ENCODE measurements around the gene LRBA. TPM values are rescaled to one million over a fixed set of nuclear protein-coding genes. Genes with fewer than 3 reads are reported as not detected.
"Not testable (repeated sequence)": the region's sequence is repeated elsewhere in the genome, so short reads cannot be mapped to it uniquely, and the experiment has no call there.

LRBA gene
- total RNA-seq, 1 experiment from 2014 or later: 25.7 TPM

DNA sequence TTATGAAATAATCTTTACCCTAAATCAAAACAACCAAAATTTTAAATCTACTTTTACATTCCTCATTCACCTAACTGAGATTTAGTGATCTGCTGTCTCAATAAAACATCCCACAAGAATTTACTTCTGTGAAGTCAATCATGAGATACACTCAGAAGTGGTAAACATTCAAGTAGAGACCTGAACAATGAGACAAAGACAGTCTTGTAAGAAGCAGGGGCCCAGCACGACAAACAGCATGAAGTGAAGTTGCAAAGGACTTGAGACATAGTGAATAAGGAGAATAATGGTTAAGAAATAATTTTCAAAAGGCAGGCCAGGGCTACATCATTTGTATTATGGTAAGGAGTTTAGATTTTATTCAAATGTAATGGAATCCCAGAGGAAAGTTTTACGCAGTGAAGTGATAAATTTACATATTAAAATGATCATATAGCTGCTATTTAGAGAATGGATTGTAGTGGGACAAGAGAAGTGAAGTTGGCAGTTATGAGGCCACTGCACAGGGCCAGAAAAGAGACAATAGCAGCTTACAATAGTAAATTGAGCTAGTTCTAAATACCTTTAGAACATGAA is 331.2 kb downstream of the LRBA start:
- DNase-seq (ENCODE audit: extremely low read depth, low read depth): no peak

DNA sequence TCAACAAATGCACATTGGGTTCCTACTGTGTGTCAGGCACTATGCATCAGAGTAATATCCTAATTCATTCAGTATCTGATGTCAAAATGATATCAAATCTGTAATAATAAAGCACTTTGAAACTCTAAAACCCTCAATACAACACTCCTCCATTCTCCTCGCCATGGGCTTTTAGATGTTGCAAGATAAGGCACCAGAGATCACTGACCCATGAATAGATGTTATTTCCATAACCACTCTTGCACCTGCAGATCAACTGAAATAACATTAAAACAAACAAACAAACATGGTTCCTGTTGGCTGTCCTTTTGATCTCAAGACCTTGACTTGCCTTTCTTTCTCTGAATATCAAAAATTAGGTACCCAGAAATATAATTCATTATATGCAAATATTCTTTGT is 333.0 kb downstream of the LRBA start:
- DNase-seq (ENCODE audit: extremely low read depth, low read depth): no peak

- no peak for DNase-seq (ENCODE audit: extremely low read depth, low read depth)
These were observed 334.0 kb downstream of the LRBA start for GRCh38 chr4:150681063-150681462.

GRCh38 chr4:150680651-150681050 is 334.4 kb downstream of the LRBA start:
- DNase-seq (ENCODE audit: extremely low read depth, low read depth): no peak

DNA sequence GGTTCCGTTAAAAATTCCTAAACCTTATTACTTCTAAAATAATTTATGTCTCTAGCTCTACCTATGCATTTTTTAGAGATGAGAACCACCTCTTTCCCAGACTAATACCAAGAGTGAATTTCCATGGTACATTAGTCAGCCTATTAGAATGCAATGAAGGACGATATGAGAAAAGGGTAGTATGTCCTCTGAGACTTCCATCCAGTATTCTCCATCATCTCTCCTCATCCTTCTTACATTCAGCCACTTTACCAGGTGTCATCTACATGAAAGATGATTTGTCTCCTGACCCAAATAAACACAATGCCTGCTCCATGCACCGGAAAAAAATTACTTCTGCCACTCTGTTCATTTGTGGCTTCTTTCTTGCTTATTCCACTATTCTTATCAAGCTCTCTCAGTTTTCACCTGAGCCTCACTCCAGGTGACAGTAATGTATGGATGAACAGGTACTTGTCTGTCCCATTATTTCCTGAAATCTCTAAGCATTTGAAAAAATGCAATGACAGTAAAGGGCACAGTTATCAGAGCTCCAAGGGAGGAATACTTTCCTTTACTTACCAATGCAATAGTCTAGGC is 335.2 kb downstream of the LRBA start:
- no peak for DNase-seq (ENCODE audit: extremely low read depth, low read depth)

DNA sequence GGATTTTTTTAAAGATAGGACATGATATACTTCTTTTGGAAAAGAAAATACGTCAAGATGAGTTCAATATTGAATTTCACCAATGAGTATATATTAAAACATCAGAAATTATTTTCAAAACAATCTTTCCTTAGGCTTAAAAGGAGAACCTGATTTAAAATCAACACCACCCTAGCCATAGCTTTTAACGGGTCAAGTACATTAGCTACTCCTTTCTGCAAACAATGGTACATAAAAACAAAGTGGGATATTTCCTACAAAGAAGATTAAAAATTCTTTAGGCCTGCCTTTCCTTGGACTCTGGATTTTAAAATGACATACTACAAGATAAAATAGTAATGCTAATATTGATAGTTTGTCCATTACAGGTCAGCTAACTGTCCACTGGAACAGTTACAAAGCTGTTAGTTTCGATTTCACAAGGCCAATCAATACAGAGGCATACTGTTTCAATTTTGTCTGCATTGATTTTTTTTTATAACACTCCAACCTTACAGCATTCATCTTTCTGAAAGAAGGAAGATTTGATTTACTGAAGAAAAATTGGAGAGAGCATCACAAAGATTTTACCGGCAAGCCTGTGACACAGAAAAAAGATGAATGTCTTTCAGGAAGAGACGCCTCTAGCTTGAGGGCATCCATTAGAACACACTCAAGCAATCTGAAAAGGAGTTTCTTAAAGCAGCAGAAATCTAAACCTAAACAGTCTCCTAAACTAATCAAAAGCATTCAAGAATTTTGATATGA is 335.9 kb downstream of the LRBA start:
- no peak for DNase-seq (ENCODE audit: extremely low read depth, low read depth)

DNA sequence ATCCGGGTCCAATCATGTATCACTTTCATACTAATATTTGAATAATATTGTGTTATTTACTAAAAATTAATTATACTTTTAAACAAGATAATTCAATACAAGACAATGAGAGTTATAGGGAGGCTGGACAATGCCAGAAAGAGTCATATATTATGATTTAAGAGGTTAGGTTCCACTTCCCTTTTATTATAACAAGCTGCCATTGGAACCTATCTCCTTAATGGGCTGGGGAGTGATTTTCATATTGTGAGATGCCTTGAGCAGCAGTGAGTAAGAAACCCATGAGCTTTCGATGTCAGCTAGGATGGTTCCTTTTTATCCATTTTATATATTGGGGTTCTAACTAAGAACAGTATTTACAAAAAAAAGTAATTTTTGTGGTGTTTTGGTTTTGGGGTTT is 341.3 kb downstream of the LRBA start:
- no peak for DNase-seq (ENCODE audit: extremely low read depth, low read depth)

GRCh38 chr4:150668824-150669223 is 346.3 kb downstream of the LRBA start:
- DNase-seq (ENCODE audit: extremely low read depth, low read depth): no peak

DNA sequence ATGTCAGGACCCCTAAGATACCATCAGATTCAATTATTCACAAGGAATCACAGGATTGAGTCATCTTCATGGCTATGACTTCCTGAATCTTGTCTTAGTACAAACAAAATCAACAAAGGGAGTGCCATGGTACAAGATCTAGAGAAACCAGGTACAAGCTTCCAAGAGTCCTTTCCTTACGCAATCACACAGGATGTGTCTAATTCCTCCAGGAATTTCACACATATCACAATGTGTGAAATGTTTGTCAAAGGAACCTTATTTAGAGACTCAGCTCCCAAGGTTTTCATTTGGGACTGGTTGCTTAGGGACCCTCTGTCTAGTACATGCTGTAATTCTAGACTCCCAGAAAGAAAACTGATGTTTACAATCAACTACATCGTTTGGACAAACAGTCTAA is 350.1 kb downstream of the LRBA start:
- peak; percentile 83 for DNase-seq (ENCODE audit: extremely low read depth, low read depth)

- no peak for DNase-seq (ENCODE audit: extremely low read depth, low read depth)
These were observed 352.4 kb downstream of the LRBA start for GRCh38 chr4:150662686-150663085.

- DNase-seq (ENCODE audit: extremely low read depth, low read depth): not testable (repeated sequence)
These were observed 353.5 kb downstream of the LRBA start for GRCh38 chr4:150661551-150661950.

DNA sequence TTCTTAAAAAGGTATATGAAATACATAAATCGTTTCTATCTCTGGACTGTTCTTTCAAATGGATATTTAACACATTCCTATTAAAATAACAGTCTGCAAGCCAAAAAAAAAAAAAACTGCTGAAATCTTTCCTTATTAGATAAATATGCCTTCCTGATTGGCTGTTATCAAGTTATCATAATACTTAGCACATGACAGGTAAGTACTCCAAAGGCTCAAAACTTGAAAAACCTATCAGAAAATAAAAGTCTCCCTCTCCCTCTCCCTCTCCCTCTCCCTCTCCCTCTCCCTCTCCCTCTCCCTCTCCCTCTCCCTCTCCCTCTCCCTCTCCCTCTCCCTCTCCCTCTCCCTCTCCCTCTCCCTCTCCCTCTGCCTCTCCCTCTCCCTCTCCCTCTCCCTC is 356.8 kb downstream of the LRBA start:
- not testable (repeated sequence) for DNase-seq (ENCODE audit: extremely low read depth, low read depth)

GRCh38 chr4:150656891-150657290 is 358.2 kb downstream of the LRBA start:
- DNase-seq (ENCODE audit: extremely low read depth, low read depth): no peak

DNA sequence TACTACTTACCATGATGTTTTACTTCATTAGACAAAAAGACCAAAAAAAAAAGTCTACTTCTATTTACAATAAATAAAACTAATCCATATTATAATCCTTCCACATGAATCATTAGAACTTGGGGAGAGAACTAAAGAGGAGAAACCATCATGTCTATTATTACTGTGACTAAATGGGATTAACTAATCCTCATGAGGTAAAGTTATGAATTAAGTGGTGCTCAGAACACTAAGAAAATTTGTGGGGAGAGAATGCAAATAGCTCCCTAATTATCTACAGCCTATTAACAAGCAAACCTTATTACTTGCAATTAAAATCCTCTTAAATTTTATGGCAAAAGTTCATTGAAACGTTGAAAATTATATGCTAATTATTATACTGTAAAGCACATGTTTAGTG is 364.3 kb downstream of the LRBA start:
- DNase-seq (ENCODE audit: extremely low read depth, low read depth): no peak

- no peak for DNase-seq (ENCODE audit: extremely low read depth, low read depth)
These were observed 367.0 kb downstream of the LRBA start for GRCh38 chr4:150648123-150648522.

DNA sequence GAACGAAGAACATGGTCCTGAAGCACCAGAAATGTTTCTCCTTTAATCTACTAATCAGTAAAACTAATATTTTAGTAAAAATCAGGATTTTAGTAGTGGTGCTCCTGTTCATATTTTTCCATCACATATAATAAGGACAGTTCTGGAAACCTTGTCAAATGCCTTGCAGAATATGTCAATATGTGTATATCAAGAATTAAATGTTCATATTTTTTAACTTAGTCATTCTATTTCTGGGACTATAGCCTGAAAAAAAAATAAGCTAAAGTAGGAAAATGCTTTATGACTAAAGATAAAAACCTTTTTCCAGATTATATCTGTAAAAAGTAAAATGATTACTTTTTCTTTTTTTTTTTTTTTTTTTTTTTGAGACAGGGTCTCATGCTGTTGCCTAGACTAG is 368.1 kb downstream of the LRBA start:
- no peak for DNase-seq (ENCODE audit: extremely low read depth, low read depth)

GRCh38 chr4:150641612-150642011 is 373.5 kb downstream of the LRBA start:
- no peak for DNase-seq (ENCODE audit: extremely low read depth, low read depth)

DNA sequence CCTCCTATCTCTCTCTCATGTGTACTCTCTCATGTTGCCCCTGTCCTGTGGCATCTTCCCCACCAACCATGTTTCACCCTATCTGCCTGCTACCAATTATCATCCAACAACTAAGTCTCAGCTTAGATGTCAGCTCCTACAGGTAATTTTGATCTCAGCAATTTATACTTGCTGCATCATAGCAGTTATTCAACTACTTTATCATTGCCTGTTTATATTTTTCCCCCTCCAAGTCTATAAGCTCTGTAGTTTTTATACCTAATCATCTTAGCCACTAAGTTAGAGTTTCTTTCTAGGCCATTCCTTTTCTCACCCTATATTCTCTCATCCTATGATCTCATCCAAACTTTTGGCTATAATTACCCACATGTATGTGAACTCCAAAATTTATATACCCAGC is 382.4 kb downstream of the LRBA start:
- no peak for DNase-seq (ENCODE audit: extremely low read depth, low read depth)

GRCh38 chr4:150628073-150628472 is 387.0 kb downstream of the LRBA start:
- no peak for DNase-seq (ENCODE audit: extremely low read depth, low read depth)

DNA sequence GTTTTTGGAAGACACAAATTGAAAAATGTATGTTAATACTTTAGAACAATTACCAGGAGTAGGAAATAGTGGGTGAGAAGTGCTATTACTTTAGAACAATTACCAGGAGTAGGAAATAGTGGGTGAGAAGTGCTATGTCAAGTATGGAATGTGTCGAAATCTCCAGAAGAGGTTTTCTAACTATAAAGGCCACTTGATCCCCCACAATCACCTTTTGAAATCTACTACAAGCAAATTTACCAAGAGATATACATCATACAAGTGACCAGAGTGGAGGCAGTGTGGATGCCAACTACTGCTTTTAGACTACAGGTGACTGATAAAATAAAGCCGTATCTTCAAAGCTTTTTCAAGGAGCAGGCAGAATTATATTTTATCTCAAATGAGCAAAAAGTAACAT is 390.1 kb downstream of the LRBA start:
- DNase-seq (ENCODE audit: extremely low read depth, low read depth): no peak

- DNase-seq (ENCODE audit: extremely low read depth, low read depth): no peak
These were observed 391.0 kb downstream of the LRBA start for GRCh38 chr4:150624055-150624454.

- DNase-seq (ENCODE audit: extremely low read depth, low read depth): no peak
These were observed 396.0 kb downstream of the LRBA start for GRCh38 chr4:150619042-150619441.

Data from NCI-H460 (cell line).